Activated gamma-delta T cell treated with Interleukin-2 at 50 U/mL for 16 hours (primary cell): ENCODE measurements around the gene GRIN1.

Experiments
- DNase-seq: peaks from one replicate; pipeline ENCODE4 v3.0.0-alpha.2; 2020

Gene GRIN1

DNA sequence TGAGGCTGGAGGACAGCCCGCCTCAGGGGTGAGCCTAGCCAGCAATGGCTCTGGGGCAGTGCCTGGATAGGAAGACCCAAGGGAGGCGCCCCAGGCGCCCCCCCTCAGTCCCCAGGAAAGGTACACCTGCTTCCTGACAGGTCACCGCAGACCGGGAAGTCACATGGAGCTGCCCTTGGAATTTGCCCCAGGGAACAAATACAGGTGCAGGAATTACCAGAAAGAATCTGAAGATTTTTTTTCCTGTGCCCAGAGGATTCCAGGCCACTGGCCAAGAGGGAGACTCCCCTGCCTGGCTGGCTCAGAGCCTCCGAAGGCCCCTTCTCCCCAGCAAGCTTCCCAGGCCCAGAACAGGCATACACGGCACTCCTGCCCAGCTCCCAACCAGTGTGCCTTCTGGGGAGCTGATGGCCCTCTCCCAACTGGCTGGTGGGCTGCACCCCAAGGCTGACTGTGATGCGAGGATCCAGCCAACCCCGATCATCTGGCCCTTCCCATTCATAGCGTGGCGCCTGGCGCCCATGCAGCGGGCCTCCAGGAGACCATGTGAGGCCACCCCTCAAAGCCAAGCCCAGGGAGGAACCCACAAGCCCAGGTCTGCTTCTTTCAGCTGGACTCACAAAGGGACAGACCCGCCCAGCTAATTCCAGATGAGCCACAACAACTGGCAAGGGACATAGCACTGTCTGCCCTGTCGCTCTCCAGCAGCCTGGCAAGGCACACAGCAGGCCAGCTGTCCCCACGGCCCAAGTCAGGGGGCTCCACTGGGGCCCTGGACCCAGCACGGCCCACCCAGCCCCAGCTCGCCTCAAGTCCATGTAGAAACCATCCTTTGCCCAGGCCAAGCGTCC is 59.3 kb downstream of the GRIN1 start:
- no peak for DNase-seq

DNA sequence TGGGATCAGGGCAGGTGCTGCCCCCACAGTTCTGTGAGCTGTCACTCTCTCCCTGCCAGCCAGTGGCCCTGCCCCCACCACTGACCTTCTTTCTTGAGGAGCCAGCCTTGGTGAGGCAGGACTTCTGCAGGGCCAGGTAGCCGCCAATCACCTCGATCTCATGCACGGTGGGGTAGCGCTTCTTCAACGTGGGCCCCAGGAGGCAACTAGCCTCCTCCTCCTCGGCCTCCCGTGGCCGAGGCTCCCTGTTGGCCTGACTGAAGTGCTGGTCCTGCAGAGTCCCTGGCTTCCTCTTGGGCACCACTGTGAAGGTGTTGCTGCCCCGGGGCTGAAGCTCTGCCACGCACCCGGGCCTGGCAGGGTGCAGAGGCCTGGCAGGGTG is 59.9 kb downstream of the GRIN1 start:
- no peak for DNase-seq

DNA sequence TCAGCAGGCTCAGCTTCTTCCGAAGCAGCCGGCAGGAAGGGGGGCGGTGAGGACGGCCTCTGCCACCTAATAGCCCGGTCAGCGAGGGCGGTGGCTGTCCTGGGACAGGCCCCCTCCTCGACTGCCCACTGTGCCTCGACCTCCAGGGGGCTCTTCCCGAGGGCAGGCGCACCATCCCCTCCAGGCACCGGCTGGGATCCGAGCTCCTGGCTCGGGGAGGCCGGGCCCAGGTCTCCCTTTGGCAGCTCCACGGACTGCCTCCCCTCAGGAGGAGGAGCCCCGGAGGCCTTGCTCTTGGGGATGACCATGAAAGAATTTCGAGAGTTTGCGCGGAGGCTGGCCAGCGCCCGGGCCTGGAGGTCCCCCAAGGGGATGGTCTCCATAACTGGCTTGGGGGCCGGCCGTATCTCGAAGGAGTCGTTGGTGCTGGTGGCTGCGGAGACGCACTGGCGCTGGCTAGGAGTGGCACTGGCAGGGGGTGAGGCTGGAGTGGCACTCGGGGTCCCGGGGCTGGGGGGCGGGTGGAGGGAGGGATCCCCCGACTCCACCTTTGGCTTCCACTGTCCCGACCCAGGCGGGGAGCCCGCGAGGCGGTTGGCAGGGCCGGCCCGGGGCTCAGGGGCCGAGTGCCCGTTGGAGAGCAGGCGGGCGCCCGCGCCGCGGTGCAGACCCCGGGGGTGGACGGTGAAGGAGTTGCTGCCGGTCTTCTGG is 60.6 kb downstream of the GRIN1 start:
- no peak for DNase-seq

DNA sequence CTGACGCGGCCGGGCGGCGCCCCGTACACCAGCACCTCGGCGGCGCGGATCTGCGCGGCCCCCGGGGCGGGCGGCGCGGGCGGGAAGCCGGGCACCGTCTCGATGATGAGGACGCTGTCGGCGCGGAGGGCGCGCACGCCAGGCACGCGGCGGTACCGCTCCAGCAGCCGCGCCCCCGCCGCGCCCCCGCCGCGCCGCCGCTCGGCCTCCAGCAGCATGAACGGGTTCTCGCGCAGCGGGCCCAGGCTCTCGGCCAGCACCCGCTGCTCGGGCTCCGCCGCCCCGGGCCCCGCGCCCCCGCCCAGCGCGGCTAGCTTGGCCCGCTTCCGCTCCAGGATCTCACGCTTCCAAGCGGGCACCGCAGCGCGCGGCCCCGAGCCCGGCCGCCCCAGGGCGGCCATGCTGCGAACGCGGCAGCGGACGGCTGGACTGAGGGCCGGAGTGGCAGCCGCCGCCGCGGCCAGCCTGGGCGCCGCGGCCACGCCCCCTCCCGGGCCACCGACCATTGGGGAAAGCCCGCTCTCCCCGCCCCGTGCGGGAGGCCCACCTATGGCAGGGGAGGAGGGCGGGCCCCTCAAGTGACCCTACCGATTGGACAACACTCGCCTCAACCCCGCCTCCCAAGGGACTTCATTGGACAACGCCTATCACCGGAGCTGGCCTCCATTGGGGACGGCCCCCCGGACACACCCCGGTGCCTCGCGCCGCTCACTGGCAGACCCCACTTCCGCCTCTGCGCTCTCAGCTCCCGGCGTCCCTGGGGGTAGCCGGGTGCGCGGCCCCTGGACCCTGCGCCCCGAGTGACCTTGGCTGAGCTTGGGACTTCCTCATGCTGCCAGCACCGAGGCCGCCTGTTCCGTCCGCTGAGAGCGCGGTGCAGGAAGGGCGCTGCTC is 61.6 kb downstream of the GRIN1 start, which contains the start of gene TPRN:
Gene TPRN, minus strand, starts transcription at position 431 of the 894 bp plus-strand sequence. Its CDS starts 30 bp downstream, at position 401.
- DNase-seq: peak; percentile 99

DNA sequence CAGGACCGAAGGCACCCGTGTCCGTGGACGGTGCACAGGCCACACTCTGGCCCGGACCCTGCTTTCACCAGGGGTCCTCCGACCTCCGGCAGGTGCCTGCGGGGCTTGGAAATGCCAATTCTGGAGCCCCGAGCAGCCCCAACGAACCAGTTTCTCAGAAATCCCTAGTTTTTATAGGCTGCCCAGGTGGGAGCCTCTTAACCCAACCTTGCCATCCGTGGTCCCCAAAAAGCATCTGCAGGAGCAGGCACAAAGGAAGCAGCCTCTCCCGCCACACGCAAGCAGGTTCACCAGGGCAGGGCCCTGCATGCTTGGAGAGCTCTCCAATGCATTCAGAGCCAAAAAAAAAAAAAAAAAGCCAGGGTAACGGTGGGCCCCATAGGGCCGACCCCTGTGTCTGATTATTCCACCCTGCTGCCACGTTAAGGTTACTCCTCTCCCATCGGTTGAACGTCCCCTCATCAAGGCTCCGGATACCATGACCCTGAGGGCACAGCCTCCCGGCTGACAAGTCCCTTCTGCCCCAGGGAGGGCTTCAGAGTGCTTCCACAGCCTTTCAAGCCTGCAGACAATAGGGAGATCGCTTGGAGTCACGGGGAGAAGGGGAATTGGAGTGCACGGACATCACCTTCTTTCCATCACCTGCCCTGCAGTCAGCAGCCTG is 62.4 kb downstream of the GRIN1 start:
- no peak for DNase-seq

DNA sequence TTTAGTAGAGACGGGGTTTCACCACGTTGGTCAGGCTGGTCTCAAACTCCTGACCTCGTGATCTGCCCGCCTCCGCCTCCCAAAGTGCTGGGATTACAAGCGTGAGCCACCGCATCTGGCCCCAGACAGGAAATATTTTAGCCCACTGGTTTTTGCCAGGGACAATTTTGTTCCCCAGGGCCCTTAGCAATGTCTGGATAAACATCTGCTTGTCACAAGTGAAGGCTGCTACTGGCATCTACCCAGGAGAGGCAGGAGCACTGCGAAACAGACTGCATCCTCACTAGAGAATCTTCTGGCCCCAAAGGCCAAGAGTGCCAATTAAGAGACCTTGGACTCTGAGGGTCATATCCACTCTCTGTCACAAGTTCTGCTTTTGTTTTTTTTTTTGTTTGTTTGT is 64.0 kb downstream of the GRIN1 start:
- DNase-seq: no peak

DNA sequence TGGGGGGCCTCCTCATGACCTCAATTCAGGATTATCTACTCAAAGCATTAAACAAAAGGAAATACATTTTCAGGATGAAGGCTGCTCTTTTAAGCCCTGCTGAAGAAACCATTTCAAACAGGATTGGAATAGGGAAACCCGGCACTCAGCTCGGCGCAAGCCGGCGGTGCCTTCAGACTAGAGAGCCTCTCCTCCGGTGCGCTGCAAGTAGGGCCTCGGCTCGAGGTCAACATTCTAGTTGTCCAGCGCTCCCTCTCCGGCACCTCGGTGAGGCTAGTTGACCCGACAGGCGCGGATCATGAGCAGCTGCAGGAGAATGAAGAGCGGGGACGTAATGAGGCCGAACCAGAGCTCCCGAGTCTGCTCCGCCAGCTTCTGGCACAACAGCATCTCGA is 65.8 kb downstream of the GRIN1 start:
- no peak for DNase-seq

DNA sequence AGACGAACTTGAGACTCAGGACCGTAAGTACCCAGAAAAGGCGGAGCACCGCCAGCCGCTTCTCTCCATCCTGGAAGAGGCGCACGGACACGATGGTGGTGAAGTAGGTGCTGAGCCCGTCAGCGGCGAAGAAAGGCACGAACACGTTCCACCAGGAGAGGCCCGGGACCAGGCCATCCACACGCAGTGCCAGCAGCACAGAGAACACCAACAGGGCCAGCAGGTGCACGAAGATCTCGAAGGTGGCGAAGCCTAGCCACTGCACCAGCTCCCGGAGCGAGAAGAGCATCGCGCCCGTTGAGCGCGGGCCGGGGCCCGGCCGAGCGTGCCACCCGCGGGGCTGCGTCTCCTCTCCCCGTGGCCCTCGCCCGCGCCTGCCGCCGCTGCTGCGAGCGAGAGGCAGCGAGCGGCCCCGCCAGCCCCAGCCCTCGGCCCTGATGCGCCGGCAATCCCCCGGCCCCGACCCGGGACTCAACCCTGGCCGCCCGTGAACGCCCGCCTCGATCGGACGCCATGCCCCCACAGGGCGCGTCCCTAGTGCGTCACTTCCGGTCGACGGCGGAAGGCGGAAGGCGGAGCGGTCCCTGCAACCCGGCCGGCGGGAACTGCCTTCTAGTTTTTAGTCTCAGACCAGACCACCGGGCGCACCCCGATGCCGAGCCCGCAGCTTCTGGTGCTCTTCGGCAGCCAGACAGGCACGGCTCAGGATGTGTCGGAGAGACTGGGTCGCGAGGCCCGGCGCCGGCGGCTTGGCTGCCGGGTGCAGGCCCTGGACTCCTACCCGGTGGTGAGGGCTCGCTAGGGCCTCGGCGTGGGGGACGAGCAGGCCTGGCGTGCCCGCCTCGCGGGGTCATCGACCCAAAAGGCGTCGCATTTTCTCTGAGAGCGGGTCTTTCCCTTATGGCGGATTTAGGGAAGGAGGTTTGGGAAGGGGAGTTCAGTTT is 66.4 kb downstream of the GRIN1 start, which contains the start of the genes NDOR1 and TMEM203:
Gene NDOR1, plus strand, starts transcription at position 575 of the 944 bp plus-strand sequence. Its CDS starts 78 bp downstream, at position 653.
Gene TMEM203, minus strand, starts transcription at position 523 of the 944 bp plus-strand sequence. Its CDS starts 234 bp downstream, at position 289.
- DNase-seq: peak; percentile 92

DNA sequence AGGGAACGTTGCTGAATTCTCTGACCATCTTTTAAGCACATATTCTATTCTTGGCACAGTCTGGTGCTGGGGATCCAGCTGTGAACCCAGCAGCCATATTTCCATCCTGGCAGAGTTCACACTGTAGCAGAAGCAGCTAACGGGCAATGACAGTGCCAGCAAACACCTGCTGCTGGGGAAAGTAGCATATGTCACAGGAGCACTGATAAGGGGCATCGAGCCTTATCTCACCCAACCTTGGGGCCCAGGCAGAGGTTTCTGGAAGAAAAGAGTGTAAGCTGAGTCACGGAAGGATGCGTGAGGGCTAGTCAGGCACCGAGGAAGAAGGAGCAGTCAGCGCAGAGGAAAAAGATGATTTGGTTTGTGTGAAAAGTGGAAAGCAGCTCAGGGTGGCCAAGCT is 67.6 kb downstream of the GRIN1 start:
- DNase-seq: no peak

DNA sequence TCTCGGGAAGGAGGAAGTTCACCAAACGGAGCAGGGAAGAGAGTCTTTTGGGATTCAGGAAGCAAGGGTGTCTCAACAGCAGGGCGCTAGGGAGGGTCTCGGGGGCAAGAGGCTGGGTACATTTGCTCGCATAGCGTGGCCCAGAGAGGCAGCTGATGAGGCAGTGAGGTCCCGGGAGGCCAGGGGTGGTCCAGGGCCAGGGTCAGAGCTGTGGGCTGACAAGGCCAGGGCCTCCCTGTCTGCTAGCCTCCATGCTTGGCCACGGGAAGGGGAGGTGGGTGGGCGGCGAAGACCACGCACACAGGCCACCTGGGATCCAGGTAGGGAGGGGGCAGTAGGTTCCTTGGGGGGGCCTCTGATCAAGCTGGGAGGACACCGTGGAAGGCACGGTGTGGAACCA is 72.6 kb downstream of the GRIN1 start:
- DNase-seq: no peak

DNA sequence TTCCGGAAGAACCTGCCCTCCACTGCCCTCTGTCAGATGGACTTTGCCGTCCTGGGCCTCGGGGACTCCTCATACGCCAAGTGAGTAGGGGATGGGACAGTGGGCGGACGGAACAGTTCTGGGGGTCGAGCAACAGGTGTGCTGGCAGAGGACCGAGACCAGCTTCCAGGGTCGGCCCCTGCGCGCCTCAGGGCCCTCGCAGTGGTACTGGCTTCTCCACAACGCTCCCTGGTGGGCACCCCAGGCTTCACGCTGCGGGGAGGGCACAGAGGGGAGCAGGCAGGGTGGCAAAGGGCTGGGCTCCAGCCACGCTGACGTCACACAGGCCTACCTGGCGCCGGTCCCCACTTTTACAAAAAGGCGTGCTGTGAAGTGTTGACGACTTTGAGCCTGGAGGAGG is 73.6 kb downstream of the GRIN1 start:
- no peak for DNase-seq

DNA sequence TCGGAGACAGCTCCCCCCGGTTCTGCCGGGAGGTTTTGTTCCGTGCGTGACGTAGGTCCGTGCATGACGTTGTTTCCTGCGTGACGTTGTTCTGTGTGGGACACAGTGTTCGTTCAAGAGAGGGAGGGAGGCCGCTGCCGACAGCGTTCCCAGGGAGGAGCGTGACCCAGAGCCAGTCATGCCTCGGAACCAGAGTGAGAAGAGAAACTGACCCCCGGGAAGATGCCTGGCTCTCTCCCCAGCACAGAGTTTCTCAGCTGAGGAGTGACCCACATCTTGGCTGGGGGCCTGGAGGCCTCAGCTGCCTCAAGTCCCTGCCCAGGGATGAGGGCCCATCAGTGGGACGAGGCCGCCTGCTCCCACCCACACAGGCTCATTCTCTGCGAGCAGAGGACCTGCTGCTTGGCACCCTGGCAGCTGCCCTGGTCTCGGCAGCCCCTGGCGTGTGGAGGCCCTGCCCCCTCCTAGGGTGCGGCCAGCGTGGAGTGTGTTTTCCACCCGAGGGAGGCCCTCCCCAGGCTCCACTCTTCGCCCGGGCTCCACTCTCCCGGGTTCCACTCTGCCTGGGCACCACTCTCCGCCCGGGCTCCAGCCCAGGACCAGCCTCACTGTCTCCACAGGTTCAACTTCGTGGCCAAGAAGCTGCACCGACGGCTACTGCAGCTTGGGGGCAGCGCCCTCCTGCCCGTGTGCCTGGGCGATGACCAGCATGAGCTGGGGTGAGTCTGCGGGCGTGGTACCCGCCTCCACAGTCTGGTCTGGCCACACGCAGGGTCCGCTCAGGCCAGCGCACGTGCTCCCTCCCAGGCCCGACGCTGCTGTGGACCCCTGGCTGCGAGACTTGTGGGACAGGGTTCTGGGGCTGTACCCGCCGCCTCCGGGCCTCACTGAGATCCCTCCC is 74.5 kb downstream of the GRIN1 start:
- no peak for DNase-seq

DNA sequence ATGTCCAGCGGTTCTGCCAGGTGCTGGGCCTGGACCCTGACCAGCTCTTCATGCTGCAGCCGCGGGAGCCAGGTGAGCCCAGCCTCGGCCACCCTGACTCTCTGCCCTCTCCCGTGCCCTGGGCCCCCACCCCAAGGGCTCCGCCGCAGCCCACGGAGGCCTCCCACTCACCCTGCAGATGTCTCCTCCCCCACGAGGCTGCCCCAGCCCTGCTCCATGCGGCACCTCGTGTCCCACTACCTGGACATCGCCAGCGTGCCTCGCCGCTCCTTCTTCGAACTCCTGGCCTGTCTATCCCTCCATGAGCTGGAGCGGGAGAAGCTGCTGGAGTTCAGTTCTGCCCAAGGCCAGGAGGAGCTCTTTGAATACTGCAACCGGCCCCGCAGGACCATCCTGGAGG is 75.7 kb downstream of the GRIN1 start:
- DNase-seq: no peak

DNA sequence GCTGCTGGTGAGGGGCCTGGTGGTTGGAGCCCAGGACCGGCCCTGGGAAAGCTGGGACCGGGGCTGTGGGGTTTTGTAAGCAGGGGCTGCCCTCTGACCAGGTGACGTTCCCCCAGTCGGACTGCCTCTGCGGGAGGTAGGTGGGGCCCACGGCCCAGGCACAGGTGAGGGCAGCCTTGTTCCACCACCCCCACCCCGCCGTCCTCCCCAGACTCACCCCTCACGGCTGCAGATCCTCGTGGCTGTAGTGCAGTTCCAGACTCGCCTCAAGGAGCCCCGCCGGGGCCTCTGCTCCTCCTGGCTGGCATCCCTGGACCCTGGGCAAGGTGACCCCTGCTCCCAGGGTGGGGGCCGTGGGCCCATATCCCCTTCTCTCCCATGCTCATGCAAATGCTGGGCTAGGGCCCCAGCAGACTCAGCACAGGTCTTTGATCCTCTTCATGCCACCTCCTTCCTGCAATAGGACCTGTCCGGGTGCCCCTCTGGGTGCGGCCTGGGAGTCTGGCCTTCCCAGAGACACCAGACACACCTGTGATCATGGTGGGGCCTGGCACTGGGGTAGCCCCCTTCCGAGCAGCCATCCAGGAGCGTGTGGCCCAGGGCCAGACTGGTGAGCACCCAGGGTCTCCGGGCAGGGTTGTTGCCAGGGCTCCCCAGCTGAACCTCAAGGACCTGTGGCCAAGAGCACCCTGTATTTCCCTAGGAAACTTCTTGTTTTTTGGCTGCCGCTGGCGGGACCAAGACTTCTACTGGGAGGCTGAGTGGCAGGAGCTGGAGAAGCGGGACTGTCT is 76.4 kb downstream of the GRIN1 start:
- DNase-seq: no peak

DNA sequence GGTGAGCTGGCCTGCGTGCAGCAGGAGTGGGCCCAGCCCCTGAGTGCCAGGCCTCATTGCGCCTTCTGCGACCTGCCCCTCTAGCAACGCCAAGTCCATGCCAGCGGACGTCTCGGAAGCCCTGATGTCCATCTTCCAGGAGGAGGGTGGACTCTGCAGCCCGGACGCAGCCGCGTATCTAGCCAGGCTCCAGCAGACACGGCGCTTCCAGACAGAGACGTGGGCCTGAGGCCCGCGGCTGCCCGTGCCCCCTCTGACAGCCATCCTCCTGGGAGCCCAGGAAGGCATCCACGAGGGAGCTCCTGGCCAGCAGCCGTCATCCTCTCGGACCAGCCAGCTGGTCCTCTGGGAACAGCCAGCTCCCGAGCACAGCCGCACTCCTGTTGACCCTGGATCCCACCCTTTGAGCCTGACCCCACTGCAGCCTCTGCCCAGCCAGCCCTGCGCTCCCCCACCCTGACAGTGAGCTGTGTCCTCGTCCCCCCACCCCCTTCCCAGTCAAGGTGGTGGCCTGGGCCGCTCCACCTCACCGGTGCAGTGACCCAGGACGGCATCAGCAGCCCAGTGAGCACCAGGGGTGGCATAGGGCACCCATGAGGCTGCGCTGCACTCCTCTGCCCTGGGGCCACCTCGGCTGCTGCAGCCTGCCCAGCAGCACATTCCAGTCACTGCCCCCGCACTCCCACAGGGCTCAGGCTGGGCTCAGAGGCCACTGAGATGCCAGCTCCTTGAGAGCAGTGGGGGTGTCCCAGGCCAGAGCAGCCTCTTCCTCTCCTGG is 77.4 kb downstream of the GRIN1 start:
- DNase-seq: no peak

DNA sequence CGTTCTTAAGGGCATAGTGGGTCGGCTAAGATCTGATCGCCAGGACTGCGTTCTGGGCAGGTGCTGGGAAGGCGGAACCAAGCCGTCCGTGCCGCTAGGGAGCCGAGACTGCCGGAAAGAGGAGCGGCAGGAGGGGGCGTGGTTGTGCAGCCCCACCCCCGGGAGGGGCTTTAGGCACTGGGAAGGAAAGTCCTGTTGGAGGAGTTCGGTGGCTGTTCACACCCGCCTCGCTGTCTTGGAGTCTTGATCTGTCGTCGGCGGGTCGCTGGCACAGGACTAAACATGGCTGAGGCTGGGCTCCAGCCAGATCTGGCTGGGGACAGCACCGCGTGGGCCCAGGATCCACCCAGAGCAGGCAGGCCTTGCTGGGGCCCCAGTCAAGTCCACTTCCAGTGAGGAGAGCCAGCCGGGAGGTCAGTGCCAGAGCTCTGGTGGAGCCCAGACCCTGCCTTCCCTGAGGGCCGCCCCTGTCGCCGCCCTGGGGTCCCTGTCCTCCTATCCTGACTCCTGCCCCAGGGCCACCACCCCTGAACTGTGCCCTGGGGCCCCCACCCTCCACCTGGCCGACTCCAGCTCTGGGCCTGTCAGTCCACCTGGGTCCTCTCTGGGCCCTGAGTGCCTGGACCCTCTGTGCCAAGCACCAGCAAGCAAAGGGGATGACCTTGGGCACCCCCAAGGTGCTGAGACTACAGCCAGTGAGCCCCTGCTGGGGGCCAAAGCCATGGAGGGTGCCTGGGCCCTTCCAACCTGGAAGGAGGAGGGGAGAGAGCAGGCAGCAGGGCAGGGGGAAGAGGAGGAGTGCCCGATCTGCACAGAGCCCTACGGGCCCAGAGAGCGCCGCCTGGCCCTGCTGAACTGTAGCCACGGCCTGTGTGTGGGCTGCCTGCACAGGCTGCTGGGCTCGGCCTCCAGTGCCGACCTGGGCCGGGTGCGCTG is 78.6 kb downstream of the GRIN1 start:
- DNase-seq: no peak

DNA sequence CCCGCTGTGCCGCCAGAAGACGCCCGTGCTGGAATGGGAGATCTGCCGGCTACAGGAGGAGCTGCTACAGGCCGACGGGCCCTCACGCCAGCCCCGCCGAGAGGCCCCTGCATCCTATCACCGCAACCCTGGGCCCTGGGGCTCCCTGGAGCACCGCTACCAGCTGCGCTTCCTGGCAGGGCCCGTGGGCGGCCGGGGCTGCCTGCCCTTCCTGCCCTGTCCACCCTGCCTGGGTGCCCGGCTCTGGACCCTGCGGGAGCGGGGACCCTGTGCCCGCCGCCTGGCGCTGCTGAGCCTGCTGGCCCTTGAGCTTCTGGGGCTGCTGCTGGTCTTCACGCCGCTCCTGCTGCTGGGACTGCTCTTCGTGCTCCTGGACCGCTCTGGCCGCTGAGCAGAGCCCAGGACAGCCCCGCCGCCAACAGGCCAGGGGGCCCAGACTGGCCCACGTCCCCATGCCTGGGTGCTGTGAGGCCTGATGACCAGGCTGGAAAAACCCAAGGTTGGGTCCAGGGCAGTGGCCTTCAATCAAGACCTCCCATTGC is 79.3 kb downstream of the GRIN1 start:
- no peak for DNase-seq
